ENCODE results near the gene PABPC1L.

DNA sequence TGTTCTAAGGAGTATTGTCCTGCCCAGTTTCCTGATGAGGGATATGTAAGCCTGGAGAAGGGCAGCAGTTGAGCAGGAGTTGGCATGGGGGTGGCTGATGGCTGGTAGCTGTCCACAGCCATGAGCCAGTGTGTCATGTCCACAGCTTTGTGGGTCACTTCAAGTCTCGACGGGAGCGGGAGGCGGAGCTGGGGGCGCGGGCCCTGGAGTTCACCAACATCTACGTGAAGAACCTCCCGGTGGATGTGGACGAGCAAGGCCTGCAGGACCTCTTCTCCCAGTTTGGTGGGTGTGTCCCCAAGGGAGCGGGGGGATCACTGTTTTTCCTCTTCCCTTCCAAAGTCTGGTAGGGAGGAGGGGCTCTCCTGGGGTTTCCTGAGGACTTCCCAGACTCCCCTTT is 8.9 kb downstream of the PABPC1L start:
- TF ChIP-seq POLR2AphosphoS5 (IDR thresholded peaks at IDR 0.05) (no peak), POLR2A (IDR thresholded peaks at IDR 0.05) (no peak), EP300 (IDR thresholded peaks at IDR 0.05) (no peak)
- TF ChIP-seq, protein P1, sequence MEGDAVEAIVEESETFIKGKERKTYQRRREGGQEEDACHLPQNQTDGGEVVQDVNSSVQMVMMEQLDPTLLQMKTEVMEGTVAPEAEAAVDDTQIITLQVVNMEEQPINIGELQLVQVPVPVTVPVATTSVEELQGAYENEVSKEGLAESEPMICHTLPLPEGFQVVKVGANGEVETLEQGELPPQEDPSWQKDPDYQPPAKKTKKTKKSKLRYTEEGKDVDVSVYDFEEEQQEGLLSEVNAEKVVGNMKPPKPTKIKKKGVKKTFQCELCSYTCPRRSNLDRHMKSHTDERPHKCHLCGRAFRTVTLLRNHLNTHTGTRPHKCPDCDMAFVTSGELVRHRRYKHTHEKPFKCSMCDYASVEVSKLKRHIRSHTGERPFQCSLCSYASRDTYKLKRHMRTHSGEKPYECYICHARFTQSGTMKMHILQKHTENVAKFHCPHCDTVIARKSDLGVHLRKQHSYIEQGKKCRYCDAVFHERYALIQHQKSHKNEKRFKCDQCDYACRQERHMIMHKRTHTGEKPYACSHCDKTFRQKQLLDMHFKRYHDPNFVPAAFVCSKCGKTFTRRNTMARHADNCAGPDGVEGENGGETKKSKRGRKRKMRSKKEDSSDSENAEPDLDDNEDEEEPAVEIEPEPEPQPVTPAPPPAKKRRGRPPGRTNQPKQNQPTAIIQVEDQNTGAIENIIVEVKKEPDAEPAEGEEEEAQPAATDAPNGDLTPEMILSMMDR (IDR thresholded peaks at IDR 0.05): no peak
